Measurements from ENCODE around the gene RAB36.
A peak's percentile ranks its signal among the peaks of the same experiment; 100 is the strongest.

RAB36 gene

DNA sequence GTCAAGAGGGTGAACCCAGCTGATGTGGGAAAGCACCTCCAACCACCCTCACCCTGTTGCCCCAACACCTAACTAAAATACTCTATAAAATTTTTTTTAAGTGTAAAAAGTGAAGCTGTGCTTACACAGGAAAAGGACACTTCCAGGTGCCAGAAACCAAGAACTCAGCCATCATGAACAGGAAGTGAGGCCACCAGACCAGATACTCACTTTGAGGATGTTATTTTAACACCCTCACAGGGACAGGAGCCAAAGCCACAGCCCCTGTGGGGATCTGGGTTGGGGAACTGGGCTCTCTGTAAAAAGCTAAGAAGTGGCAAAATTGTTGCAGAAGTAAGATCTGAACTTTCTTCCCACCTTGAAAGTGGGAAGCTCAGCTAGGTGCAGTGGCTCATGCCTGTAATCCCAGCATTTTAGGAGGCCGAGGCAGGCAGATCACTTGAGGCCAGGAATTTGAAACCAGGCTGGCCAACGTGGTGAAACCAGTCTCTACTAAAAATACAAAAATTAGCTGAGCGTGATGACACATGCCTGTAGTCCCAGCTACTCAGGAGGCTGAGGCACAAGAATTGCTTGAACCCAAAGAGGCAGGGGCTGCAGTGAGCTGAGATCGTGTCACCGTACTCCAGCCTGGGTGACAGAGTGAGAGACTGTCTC, 7.2 kb upstream of the RAB36 start:
- Mint-ChIP-seq H3K36me3 (peaks cover 6% of the 10 kb centered on the region), H3K4me3 (peak overlapping the region; percentile 57), H3K27ac (peak overlapping the region; percentile 91), H3K9me3 (no peaks in the 10 kb centered on the region), H3K4me1 (peaks cover 55% of the 10 kb centered on the region)
- peak in 1 of 2 donors; percentile 73 for DNase-seq (ENCODE audit: low spot score in 2 of 2)
- peak; percentile 54 for ATAC-seq

DNA sequence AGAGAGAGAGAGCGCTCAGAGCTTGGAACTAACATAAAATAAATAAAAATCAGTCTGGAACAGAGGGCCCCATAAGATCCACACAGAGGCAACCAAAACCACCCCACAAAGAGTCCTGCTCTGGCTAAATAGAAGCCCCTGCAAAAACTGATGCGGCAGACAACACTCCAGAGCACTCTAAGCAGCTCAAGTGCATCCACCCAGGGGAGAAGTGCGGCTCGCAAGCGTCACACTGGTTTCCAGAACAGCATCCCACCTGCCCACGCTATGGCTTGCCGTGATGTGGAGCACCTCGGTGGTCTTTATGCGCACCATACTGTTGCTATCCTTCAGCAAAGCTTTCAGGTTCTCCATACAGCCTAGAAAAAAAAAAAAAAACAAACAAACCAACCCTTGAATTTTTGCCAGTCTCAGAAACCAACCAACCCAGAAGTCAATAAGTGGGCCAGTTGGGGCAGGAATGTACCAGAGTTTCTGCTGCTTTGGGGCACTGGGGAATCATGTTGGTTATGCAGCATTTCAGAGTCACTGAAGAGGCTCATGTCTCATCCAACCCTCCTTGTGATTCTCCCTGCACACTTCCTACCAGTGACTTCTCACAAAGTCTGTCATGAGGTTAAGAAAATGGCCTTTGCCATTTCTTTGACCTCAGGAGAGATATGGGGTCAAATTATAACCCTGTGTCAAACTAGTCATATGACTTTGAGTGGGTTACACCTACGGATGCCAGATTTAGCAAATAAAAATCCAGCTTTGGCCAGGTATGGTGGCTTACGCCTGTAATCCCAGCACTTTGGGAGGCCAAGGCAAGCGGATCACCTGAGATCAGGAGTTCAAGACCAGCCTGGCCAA, 6.5 kb upstream of the RAB36 start:
- Mint-ChIP-seq H3K9me3 (no peaks in the 10 kb centered on the region), H3K36me3 (peaks cover 6% of the 10 kb centered on the region), H3K4me3 (peak overlapping the region; percentile 57), H3K4me1 (peaks cover 62% of the 10 kb centered on the region), H3K27ac (peak overlapping the region; percentile 91)
- ATAC-seq (no peak), DNase-seq (ENCODE audit: low spot score in 2 of 2) (no peak)

DNA sequence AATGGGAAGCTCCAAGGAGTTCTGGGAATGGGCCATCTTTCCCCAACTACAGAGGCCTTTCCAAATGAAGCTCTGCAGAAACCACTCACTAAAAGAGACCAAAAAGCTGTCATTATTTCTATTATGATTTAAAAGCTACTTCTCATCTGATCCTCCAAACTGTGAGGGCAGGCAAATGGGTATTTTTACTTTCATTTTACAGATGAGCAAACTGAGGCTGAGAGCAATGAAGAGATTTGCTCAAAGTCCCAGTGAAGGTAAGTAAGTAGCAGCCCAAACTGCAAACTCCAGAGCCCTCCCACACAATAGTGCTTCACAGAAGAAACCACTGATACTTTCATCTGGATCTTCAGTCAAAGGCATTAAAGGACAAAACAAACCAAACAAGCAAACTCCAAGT, 4.9 kb upstream of the RAB36 start:
- H3K27ac Mint-ChIP-seq = peak overlapping the region; percentile 92
- DNase-seq (ENCODE audit: low spot score in 2 of 2) (no peak), ATAC-seq (no peak)
- peaks cover 75% of the 10 kb centered on the region for H3K4me1 Mint-ChIP-seq
- H3K4me3 Mint-ChIP-seq = no peak overlapping the region
- no peaks in the 10 kb centered on the region for H3K9me3 Mint-ChIP-seq
- peaks cover 11% of the 10 kb centered on the region for H3K36me3 Mint-ChIP-seq

DNA sequence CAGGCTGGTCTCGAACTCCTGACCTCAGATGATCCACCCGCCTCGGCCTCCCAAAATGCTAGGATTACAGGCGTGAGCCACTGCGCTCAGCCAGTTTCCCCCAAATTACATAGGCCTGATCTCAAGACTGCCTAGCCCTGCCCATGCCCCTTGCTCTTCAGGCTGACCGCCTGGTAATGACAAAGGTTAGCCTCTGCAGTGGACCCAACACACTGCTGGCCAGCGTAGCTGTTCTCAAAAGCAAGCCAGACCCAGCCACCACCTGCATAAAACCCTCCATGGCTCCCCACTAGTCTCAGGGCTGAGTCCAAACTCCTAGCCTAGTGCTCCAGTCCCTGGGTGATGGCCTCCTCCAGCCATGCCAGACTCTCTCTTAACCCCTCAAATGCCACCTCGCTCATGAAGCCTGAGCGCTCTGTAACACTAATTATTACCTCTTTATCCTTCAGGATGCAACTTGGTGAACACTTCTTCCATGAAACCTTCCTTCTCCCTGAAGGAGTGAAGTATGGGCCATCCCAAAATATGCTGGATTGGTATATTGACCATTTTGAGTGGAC, 2.7 kb upstream of the RAB36 start:
- Mint-ChIP-seq H3K4me3 (peak overlapping the region; percentile 67), H3K4me1 (peaks cover 70% of the 10 kb centered on the region), H3K36me3 (peaks cover 12% of the 10 kb centered on the region), H3K9me3 (no peaks in the 10 kb centered on the region), H3K27ac (peak overlapping the region; percentile 92)
- ATAC-seq = no peak
- DNase-seq (ENCODE audit: low spot score in 2 of 2) = no peak

DNA sequence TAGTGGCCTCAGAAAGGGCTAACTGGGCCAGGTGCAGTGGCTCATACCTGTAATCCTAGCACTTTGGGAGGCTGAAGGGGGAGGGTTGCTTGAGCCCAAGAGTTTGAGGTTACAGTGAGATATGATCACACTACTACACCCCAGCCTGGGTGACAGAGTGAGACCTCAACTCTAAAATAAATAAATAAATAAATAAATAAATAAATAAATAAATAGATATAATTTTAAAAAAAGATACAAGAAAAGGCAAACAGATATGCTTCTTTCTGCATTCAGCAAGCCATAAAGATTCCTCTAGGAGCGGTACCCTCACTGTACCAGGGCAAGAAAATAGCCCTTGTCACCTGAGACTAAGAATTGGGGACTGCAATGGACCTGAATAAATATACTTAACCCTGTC, 2.2 kb upstream of the RAB36 start:
- DNase-seq (ENCODE audit: low spot score in 2 of 2) (no peak), ATAC-seq (no peak)
- Mint-ChIP-seq H3K4me1 (peaks cover 65% of the 10 kb centered on the region), H3K9me3 (no peaks in the 10 kb centered on the region), H3K36me3 (peaks cover 12% of the 10 kb centered on the region), H3K4me3 (peak overlapping the region; percentile 67), H3K27ac (peak overlapping the region; percentile 92)

DNA sequence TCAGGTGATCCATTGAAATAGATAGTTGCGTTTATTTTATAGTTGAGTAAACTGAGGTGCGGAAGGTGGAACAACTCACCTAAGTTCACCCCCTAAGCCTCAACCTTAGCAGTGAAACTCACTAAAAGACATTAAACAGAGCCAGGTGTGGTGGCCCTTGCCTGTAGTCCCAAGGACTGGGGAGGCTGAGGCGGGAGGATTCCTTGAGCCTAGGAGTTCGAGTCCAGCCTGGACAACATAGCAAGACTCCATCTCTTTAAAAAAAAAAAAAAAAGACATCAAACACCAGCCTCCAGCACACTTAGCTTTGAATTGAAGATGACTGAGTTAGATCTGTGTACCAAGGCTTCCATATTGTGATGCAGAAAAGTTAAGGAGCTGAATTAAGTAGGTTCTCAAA, 845 bp upstream of the RAB36 start:
- peak overlapping the region; percentile 69 for H3K4me3 Mint-ChIP-seq
- peak overlapping the region; percentile 86 for H3K27ac Mint-ChIP-seq
- ATAC-seq = no peak
- peaks cover 55% of the 10 kb centered on the region for H3K4me1 Mint-ChIP-seq
- no peaks in the 10 kb centered on the region for H3K9me3 Mint-ChIP-seq
- H3K36me3 Mint-ChIP-seq = peaks cover 12% of the 10 kb centered on the region
- DNase-seq (ENCODE audit: low spot score in 2 of 2) = no peak

DNA sequence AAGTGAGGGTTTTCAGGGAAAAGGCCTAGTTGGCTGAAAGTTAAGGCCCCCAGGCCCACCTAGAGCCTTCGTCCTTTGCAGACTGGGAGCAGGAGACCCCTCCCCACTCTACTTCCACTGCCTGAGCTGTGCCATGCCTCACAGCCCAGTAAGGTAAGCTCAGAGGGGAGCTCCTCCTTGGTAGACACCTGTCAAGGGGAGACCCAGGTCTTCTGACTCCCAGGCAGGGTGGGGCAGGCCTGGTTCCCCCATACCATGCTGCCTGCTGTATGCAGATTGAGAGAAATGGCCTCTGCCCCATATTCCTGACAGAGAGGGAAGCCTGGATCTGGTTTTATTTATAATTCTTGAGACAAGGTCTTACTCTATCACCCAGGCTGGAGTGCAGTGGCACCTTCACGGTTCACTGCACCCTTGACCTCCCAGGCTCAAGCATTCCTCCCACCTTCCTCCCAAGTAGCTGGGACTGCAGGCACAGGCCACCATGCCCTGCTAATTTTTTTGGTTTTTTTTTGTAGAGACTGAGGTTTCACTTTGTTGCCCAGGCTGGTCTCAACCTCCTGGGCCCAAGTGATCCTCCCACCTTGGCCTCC, 697 bp downstream of the RAB36 start:
- Mint-ChIP-seq H3K4me1 (peaks cover 46% of the 10 kb centered on the region), H3K27ac (peak overlapping the region; percentile 86), H3K36me3 (peaks cover 12% of the 10 kb centered on the region), H3K9me3 (no peaks in the 10 kb centered on the region), H3K4me3 (peak overlapping the region; percentile 69)
- no peak for ATAC-seq
- no peak for DNase-seq (ENCODE audit: low spot score in 2 of 2)

DNA sequence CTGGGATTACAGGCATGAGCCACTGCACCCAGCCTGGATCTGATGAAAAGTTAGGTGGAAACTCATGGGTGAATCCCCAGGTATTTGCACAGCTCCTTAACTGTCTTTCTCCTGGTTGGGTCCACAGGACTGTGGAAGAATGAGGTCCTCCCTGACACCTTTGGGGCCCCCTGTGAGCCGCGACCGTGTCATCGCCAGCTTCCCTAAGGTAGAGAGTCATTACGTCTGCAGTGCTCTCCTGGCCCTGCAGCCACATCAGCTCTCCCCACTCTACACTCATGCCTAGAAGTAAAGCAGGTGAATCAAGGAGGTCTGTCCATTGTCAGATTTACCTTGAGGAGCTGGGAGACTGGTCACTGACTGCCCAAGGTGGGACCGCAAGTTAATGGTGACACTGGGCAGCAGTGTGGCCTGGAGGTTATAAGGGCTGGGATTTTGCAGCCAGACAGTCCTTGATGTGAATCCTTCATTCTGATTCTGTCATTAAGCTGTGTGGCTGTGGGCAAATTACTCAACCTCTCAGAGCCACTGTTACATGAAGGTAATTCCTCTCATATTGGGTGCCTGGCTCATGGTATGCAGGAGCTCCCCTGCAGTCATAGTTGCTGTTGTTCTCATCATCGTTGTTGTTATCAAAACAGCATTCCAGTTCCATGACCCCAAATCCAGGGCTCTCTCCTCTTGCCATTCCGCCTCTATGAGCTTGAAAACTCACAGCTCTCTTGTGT, 1.4 kb downstream of the RAB36 start:
- ATAC-seq (no peak), DNase-seq (ENCODE audit: low spot score in 2 of 2) (no peak)
- H3K9me3 Mint-ChIP-seq = no peaks in the 10 kb centered on the region
- peak overlapping the region; percentile 86 for H3K27ac Mint-ChIP-seq
- H3K4me3 Mint-ChIP-seq = peak overlapping the region; percentile 69
- H3K36me3 Mint-ChIP-seq = peaks cover 11% of the 10 kb centered on the region
- peaks cover 45% of the 10 kb centered on the region for H3K4me1 Mint-ChIP-seq

DNA sequence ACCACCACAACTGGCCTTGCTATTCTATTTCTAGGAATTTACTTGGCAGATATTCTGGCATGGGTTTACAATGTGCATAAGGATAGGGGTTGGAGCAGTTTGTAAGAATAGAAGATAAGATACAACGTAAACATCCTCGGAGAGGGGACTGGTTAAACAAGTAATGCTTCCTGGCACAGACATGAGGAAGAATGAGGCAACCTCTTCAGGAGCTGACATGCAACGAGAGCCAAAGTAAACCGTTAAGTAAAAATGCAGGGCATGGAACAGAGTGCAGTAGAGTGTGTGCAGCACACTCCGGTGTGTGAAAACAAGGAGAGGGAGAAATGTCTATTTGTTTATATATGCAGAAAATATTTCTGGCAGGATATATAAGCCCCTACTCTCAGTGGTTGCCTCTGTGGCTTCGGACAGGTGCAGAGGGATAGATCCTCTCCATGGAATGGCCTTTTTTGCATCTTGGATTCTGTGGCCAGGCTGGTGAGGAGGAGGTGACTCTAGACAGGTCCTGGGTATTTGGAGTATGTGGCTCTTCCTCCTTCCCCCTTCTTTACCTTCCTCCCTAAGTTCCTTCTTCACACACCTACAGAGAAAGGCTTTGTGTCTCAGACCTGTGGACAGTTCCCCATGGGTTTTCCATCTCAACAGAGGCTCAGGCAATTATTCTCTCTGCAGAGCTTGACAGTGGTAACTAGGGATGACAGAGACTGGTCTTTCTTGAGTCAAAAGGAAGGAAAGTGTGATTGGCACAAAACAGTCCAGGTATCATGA, 2.5 kb downstream of the RAB36 start:
- ATAC-seq (no peak), DNase-seq (ENCODE audit: low spot score in 2 of 2) (no peak)
- Mint-ChIP-seq H3K9me3 (no peaks in the 10 kb centered on the region), H3K4me1 (peaks cover 42% of the 10 kb centered on the region), H3K27ac (no peak overlapping the region), H3K36me3 (peaks cover 6% of the 10 kb centered on the region), H3K4me3 (no peak overlapping the region)

DNA sequence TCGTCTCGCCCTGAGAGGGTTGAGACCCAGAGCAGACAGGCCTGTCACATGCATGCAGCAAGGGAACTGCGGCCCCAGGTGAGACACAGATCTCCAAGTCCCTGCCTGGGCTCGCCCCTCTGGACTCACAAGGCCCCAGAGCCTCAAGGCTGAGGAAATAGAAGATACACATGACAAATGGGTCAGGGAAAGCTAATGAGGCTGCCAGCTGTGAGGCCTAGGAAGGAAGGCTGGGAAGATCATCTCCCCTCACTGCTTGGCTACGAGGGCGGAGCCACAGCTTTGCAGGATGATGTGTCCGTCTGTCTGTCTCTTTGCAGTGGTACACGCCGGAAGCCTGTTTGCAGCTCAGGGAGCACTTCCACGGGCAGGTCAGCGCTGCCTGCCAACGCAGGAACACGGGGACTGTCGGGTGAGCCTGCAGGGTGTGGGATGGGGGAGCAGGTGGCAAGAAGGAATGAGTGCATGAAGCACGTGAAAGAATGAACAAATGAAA, 4.5 kb downstream of the RAB36 start:
- H3K4me3 Mint-ChIP-seq = no peak overlapping the region
- H3K9me3 Mint-ChIP-seq = no peaks in the 10 kb centered on the region
- ATAC-seq (no peak), DNase-seq (ENCODE audit: low spot score in 2 of 2) (no peak)
- H3K36me3 Mint-ChIP-seq = peaks cover 6% of the 10 kb centered on the region
- no peak overlapping the region for H3K27ac Mint-ChIP-seq
- peaks cover 42% of the 10 kb centered on the region for H3K4me1 Mint-ChIP-seq

DNA sequence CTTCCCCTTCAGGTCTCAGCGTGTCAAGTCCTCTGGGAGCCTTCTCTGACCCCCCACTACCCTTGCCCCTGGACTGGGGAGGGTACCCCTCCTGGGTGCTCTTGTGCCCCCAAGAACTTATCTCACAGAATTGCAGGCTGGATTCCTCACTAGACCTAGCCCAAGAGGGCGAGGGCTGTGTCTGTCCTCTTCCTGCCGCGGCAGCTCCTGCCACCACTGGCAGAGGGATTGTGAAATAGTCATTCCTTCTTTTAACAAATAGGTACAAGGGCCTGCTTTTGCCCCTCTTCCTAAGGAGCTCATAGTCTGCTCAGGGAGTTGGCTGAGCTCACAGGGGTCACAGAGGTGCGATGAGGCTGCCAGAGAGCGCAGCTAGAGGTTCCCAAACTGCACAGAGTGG, 5.5 kb downstream of the RAB36 start:
- DNase-seq (ENCODE audit: low spot score in 2 of 2) (no peak), ATAC-seq (no peak)
- H3K27ac Mint-ChIP-seq = peak overlapping the region; percentile 77
- no peaks in the 10 kb centered on the region for H3K36me3 Mint-ChIP-seq
- peaks cover 32% of the 10 kb centered on the region for H3K4me1 Mint-ChIP-seq
- H3K9me3 Mint-ChIP-seq = no peaks in the 10 kb centered on the region
- H3K4me3 Mint-ChIP-seq = no peak overlapping the region

DNA sequence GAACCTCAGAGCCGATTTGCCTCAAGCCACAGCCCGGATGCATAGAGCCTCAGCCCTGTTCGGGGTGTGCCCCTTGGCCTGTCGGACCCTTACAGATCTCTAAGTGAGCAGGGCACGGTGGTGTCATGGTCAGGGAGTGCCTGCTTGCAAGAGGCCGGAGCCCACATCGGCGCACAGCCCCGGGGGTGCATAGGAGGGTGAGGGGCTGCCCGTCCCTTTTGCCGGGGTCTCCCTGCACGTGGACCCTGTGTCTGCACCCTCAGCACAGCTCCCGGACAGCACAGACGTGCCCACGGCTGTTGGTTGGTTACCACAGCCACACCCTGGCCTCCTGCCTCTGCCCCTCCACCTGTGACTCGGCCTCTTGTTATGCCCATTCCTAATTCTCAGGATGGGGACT, 6.5 kb downstream of the RAB36 start:
- Mint-ChIP-seq H3K9me3 (no peaks in the 10 kb centered on the region), H3K4me1 (peaks cover 31% of the 10 kb centered on the region), H3K36me3 (no peaks in the 10 kb centered on the region), H3K4me3 (no peak overlapping the region), H3K27ac (no peak overlapping the region)
- no peak for ATAC-seq
- no peak for DNase-seq (ENCODE audit: low spot score in 2 of 2)

DNA sequence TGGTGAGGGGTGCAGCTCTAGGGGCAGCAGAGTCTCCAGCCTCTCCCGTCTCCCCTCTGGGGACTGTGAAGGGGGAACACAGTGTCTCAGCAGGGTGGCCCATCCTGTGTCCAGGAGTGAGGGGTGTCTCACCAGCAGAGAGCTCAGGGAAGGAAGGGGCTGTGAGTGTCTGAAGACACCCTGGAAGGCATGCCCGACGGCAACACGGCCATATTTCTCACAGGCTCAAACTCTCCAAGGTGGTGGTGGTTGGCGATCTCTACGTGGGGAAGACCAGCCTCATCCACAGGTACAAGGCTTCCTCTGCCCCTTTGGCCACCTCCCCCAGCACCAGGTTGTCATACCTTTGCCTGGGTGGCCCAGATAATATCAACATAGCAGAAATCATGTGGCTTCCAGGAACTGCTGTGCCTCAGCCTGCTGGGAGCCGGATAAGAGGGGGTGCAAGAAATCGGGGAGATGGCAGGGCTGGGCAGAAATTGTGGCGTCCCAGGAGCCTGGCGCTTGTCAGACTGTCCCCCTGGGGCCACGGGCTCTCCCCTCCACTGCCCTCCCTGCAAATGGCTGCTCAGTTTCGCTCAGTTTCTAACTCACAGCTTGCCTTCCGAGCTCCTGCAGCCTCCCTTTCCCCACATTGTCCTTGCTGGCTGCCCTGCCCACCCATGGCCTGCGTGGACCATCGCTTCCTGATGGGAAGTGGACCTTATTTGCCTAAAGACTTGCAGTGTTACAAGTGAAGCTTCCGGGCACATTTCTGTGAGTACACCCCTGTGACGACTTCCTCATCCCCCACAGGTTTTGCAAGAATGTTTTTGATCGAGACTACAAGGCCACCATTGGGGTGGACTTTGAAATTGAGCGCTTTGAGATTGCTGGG, 7.2 kb downstream of the RAB36 start:
- ATAC-seq (no peak), DNase-seq (ENCODE audit: low spot score in 2 of 2) (no peak)
- Mint-ChIP-seq H3K9me3 (no peaks in the 10 kb centered on the region), H3K27ac (peak overlapping the region; percentile 90), H3K4me3 (no peak overlapping the region), H3K4me1 (peaks cover 31% of the 10 kb centered on the region), H3K36me3 (no peaks in the 10 kb centered on the region)
